DND-41 (cell line): Measurements from ENCODE around the gene CIROP.

Source experiments
- ATAC-seq: fragments of 200-7000 bp; cut with Tn5 transposase; 3 replicates; pipeline ENCODE4 v1.9.1; 2021; ENCODE audit warnings: low read depth; ENCODE audit not compliant: insufficient read depth
- DNase-seq: peaks from one replicate; pipeline ENCODE4 v3.0.0-alpha.2; 2020
- H2AFZ ChIP-seq: 2 replicates; pipeline ENCODE4 v1.6.0; 2012; ENCODE audit warnings: low read depth, low read length
- H3K27ac ChIP-seq: 2 replicates; pipeline ENCODE4 v1.5.1; 2012; ENCODE audit warnings: low read length, inconsistent platforms
- H3K27me3 ChIP-seq: fragments of 200-600 bp; sonication (generic); 2 replicates; pipeline ENCODE4 v1.6.0; 2012; ENCODE audit warnings: low read length, mild to moderate bottlenecking, inconsistent platforms; ENCODE audit not compliant: insufficient read depth, poor library complexity
- H3K36me3 ChIP-seq: 2 replicates; pipeline ENCODE4 v1.5.1; 2012; ENCODE audit warnings: low read length, inconsistent platforms; ENCODE audit not compliant: insufficient read depth
- H3K4me1 ChIP-seq: 2 replicates; pipeline ENCODE4 v1.5.1; 2012; ENCODE audit warnings: mild to moderate bottlenecking, low read length; ENCODE audit not compliant: insufficient read depth
- H3K4me2 ChIP-seq: 2 replicates; pipeline ENCODE4 v1.6.0; 2012; ENCODE audit warnings: mild to moderate bottlenecking, moderate library complexity, low read length, inconsistent platforms; ENCODE audit not compliant: insufficient read depth
- H3K4me3 ChIP-seq, 2 experiments: fragments of 200-600 bp in 1 of 2; shearing (Covaris generic) in 1 of 2; 2 replicates each; pipeline ENCODE4 v1.5.1; 2012 to 2016; ENCODE audit warnings: inconsistent platforms in 2 of 2, low read length in 2 of 2, mild to moderate bottlenecking in 2 of 2, low read depth in 1 of 2, moderate library complexity in 1 of 2
- H3K79me2 ChIP-seq: 2 replicates; pipeline ENCODE4 v1.6.0; 2012; ENCODE audit warnings: low read length, inconsistent platforms; ENCODE audit not compliant: insufficient read depth
- H3K9ac ChIP-seq: 2 replicates; pipeline ENCODE4 v1.6.0; 2012; ENCODE audit warnings: low read depth, mild to moderate bottlenecking, inconsistent platforms, low read length, moderate library complexity
- H3K9me3 ChIP-seq: 2 replicates; pipeline ENCODE4 v1.5.1; 2012; ENCODE audit warnings: low read length, moderate library complexity, mild to moderate bottlenecking, inconsistent platforms; ENCODE audit not compliant: insufficient read depth, severe bottlenecking
- H4K20me1 ChIP-seq: 2 replicates; pipeline ENCODE4 v1.6.0; 2012; ENCODE audit warnings: low read length; ENCODE audit not compliant: insufficient read depth
- CTCF ChIP-seq: IDR thresholded peaks from 2 replicates; pipeline ENCODE4 v1.5.1; 2012; ENCODE audit warnings: borderline replicate concordance, low read length, moderate library complexity, mild to moderate bottlenecking; ENCODE audit not compliant: poor library complexity, severe bottlenecking; ENCODE audit errors: extremely low read depth
- EZH2 ChIP-seq: IDR thresholded peaks from 3 replicates; pipeline ENCODE4 v1.6.1; 2012; ENCODE audit warnings: borderline replicate concordance, low read depth, mild to moderate bottlenecking, moderate library complexity, low read length, inconsistent platforms; ENCODE audit not compliant: severe bottlenecking

CIROP gene

GRCh38 chr14:23124337-23124954, 19.7 kb upstream of the CIROP start:
- DNase-seq (no peak), ATAC-seq (no peak)
- no peaks in the 10 kb centered on the region for H3K9me3 ChIP-seq
- TF ChIP-seq CTCF (no peak), EZH2 (no peak)
- H2AFZ ChIP-seq, result no peak overlapping the region
- no peak overlapping the region for H3K4me2 ChIP-seq
- H3K4me3 ChIP-seq, result no peak overlapping the region
- no peaks in the 10 kb centered on the region; the same call in 1 of the 2 replicates for H4K20me1 ChIP-seq
- no peaks in the 10 kb centered on the region for H3K36me3 ChIP-seq
- no peak overlapping the region for H3K9ac ChIP-seq
- H3K79me2 ChIP-seq, result no peaks in the 10 kb centered on the region
- H3K27ac ChIP-seq, result no peak overlapping the region
- peaks cover 41% of the 10 kb centered on the region for H3K27me3 ChIP-seq
- H3K4me1 ChIP-seq, result peaks cover 5% of the 10 kb centered on the region; the same call in 1 of the 2 replicates

GRCh38 chr14:23123419-23123818, 18.6 kb upstream of the CIROP start:
- H4K20me1 ChIP-seq, result no peaks in the 10 kb centered on the region; the same call in 1 of the 2 replicates
- no peak overlapping the region for H3K4me2 ChIP-seq
- no peak overlapping the region for H3K4me3 ChIP-seq
- no peak for TF ChIP-seq EZH2
- no peak for TF ChIP-seq CTCF
- no peak for DNase-seq
- H3K36me3 ChIP-seq, result no peaks in the 10 kb centered on the region
- no peak overlapping the region for H2AFZ ChIP-seq
- H3K9ac ChIP-seq, result no peak overlapping the region
- no peak overlapping the region for H3K27ac ChIP-seq
- no peak for ATAC-seq
- peaks cover 33% of the 10 kb centered on the region for H3K27me3 ChIP-seq
- H3K4me1 ChIP-seq, result peaks cover 5% of the 10 kb centered on the region; the same call in 1 of the 2 replicates
- H3K79me2 ChIP-seq, result no peaks in the 10 kb centered on the region
- H3K9me3 ChIP-seq, result no peaks in the 10 kb centered on the region

- Histone ChIP-seq H3K36me3 (no peaks in the 10 kb centered on the region), H3K79me2 (no peaks in the 10 kb centered on the region), H3K9ac (no peak overlapping the region), H3K9me3 (no peaks in the 10 kb centered on the region), H3K27me3 (peaks cover 27% of the 10 kb centered on the region), H3K4me2 (no peak overlapping the region), H3K4me1 (peaks cover 5% of the 10 kb centered on the region; the same call in 1 of the 2 replicates), H3K27ac (no peak overlapping the region), H4K20me1 (no peaks in the 10 kb centered on the region; the same call in 1 of the 2 replicates), H2AFZ (no peak overlapping the region), H3K4me3 (no peak overlapping the region)
- no peak for ATAC-seq
- DNase-seq, result no peak
- TF ChIP-seq EZH2, result no peak
- TF ChIP-seq CTCF, result no peak
Measured at GRCh38 chr14:23122086-23122485, 17.3 kb upstream of the CIROP start.
